ENCODE results near the gene RASSF5. TPM values are rescaled to one million over a fixed set of nuclear protein-coding genes. Genes with fewer than 3 reads are reported as not detected.

RASSF5 gene
- total RNA-seq, 1 donor from 2014 or later, result 9.3 TPM

GRCh38 chr1:206634365-206635079 is 127.2 kb downstream of the RASSF5 start:
- peak; percentile 84 for DNase-seq

DNA sequence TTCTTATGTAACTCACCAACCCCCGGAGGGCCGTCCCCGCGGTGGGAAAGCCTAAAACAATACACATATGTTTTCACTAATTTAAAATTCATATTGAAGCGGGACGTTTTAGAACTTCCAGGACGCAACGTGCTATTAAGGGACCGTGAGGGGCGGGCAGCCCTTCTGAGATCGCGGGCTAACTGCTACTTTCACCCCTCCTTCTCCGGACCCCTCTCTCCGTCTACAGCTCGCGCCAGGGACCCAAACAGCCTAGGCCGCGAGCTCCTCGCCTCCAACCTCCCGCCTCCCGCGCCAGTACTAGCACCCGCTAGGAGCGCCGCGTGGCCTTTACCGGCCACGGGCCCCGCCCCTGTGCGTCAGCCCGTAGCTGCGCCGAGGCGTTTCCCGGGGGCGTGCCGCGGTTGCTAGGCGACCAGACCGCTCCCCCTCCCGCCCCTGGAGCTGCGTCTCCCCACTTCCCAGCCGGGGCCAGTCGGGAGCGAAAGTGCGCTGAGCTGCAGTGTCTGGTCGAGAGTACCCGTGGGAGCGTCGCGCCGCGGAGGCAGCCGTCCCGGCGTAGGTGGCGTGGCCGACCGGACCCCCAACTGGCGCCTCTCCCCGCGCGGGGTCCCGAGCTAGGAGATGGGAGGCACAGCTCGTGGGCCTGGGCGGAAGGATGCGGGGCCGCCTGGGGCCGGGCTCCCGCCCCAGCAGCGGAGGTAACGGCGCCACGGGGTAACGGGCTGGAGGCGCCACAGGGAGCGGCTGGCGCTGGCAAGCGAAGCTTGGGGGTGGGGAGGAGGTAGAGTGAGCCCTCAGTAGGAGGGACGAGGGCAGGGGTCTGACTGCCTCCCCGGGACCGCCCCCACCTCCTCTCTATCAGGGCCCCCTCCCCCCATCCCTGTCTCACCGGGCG is 128.0 kb downstream of the RASSF5 start, which contains the start of gene DYRK3:
TSS of gene DYRK3 (plus strand) at position 457 of the 898 bp plus-strand sequence. CDS start at position 625, 168 bp downstream.
- DNase-seq, result peak; percentile 85

DNA sequence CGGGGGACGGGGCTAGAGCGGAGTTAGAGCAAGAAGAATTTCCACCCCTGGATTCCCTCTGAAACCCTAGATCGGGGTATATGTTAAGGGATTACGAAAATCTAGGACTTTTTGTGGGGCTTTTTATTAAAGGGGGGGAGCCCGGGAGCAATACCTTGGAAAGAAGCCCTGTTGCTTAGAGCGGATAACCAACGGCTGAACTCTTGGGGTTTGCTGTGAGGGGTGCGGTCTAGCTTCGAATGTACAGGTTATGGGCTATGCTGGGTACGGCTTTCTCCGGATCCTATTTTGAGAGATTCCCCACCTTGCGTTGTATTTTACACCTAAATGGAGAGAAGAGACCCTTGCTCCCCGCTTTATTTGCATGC is 128.6 kb downstream of the RASSF5 start:
- no peak for DNase-seq

DNA sequence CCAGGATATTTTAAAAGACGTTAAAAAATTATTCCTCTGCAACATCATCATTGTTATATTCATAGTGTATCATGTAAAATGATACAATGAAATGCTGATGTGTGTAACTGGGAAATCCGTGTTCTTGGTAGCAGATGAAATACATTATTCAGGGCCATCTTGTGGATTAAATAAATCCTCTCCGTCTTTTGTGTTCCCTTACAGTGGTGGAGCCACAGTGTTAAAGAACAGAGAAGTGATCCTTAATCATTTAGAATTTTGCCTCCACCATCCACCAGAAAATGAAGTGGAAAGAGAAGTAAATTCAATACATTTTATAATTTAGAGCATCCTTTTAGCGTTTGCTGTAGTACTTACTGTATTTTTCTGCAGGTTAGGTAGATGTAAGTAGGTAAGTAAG is 129.3 kb downstream of the RASSF5 start:
- no peak for DNase-seq

- no peak for DNase-seq
Observed at GRCh38 chr1:206637605-206638004, 130.3 kb downstream of the RASSF5 start.

Small RNA genes within 50 kb of the gene (small RNA-seq; reads per million reads assigned to genes)
- 0.07 reads per million for gene MIR6769B (ENCODE audit: low replicate concordance)

Other genes starting within 250 kb of the RASSF5 start
- 6.5 TPM for gene IKBKE, start 37.1 kb upstream of the RASSF5 start, total RNA-seq
- gene EIF2D, start 104.9 kb downstream of the RASSF5 start, total RNA-seq, result 36.6 TPM
- gene DYRK3, start 128.0 kb downstream of the RASSF5 start, total RNA-seq, result 8.2 TPM
- 33.5 TPM for gene MAPKAPK2, start 177.4 kb downstream of the RASSF5 start, total RNA-seq

All from skin of body (tissue), 3 donors.